Ovary (tissue), 9 donors: Measurements from ENCODE around the gene FBXW7. TPM values are rescaled to one million over a fixed set of nuclear protein-coding genes. Genes with fewer than 3 reads are reported as not detected.

Experiments used
- DNase-seq, 5 donors: peaks; one replicate each; pipeline ENCODE4 v3.0.0-alpha.2; 2019 to 2020
- H3K27ac ChIP-seq, 2 donors: fragments of 200-600 bp; one replicate each; pipeline versions ENCODE4 v1.5.1 to v1.8.0; 2019 to 2022
- H3K27me3 ChIP-seq: fragments of 200-600 bp; one replicate; pipeline ENCODE4 v1.8.0; 2022
- H3K36me3 ChIP-seq: fragments of 200-600 bp; sonication (generic); one replicate; pipeline ENCODE4 v1.5.1; 2019
- H3K4me1 ChIP-seq: one replicate; pipeline ENCODE4 v1.8.1; 2013; ENCODE audit warnings: mild to moderate bottlenecking, moderate library complexity; ENCODE audit not compliant: insufficient read depth
- H3K4me3 ChIP-seq: fragments of 200-600 bp; sonication (generic); one replicate; pipeline ENCODE4 v1.5.1; 2017
- H3K9me3 ChIP-seq, 2 donors: fragments of 200-600 bp in 1 of 2; sonication (generic) in 1 of 2; one replicate each; pipeline versions ENCODE4 v1.5.1 to v1.8.1; 2013 to 2019; ENCODE audit warnings: mild to moderate bottlenecking in 1 of 2, moderate library complexity in 1 of 2
- CTCF ChIP-seq, 3 donors: fragments of 450-650 bp in 2 of 3; fragments of 200-600 bp in 1 of 3; IDR thresholded peaks; one replicate each; pipeline versions ENCODE4 v1.5.1 to v1.8.0; 2016 to 2022; ENCODE audit warnings: antibody characterized with exemption in 3 of 3, mild to moderate bottlenecking in 1 of 3
- EP300 ChIP-seq: sonication (generic); formaldehyde crosslinking; IDR thresholded peaks from one replicate; pipeline ENCODE4 v1.6.1; 2017; ENCODE audit warnings: antibody characterized with exemption
- POLR2A ChIP-seq: fragments of 450-650 bp; IDR thresholded peaks from one replicate; pipeline ENCODE4 v1.6.1; 2017; ENCODE audit warnings: antibody characterized with exemption, mild to moderate bottlenecking, moderate library complexity
- WGBS, 3 donors: extraction: QIAGEN DNeasy Blood & Tissue Kit in 1 of 3; methylation state at CpG; one replicate each; pipeline versions ENCODE4 v1.1.5 to v1.1.7; 2013 to 2017; 5-methylcytosine and 5-hydroxymethylcytosine counted together
- intact Hi-C, 4 donors: fragments of 100-400 bp; cut with DNase I; formaldehyde crosslinking; loops; one replicate each; pipeline versions ENCODE4 v1.11.0 to v1.15.1; 2022 to 2023
- polyA plus RNA-seq, 2 donors: library from polyadenylated mRNA; stranded (reverse); fragments of 200-250 nt in 1 of 2; fragments of 350-450 nt in 1 of 2; fragmentation: Illumina TruSeq in 1 of 2; extraction: RNeasy Lipid Tissue Mini Kit (QIAGEN cat#74804) in 1 of 2; gene quantifications; one replicate each; pipeline ENCODE4 v1.2.3, GENCODE V29; 2013 to 2014
- total RNA-seq, 7 donors: library from RNA; depleted of rRNA in 2 of 7; stranded (reverse); fragments of >200 nt in 2 of 7; fragmentation: NEBNext Ultra II Directional in 3 of 7; extraction: Animal tissue kit (Norgen Biotek cat#: 25700) in 3 of 7; gene quantifications; one replicate each; pipeline versions ENCODE4 v1.1.0 to v1.2.4, GENCODE V29; 2016 to 2023
- donor health status: DM: no; HTN: no; CAD: no; lungs with moderate emphysema.
- donor health status: DM: no; HTN: no; CAD: no.
- donor health status: Bipolar disorder and iron deficiency.
- donor health status: DM: yes; HTN: yes; CAD: no.
- donor health status: DM: no; HTN: no; CAD: no.
- donor health status: DM: yes; HTN: yes; CAD: no.

FBXW7 gene
- total and polyA plus RNA-seq, 9 donors, result 9.1 to 66.8 (median 42.9) TPM

DNA sequence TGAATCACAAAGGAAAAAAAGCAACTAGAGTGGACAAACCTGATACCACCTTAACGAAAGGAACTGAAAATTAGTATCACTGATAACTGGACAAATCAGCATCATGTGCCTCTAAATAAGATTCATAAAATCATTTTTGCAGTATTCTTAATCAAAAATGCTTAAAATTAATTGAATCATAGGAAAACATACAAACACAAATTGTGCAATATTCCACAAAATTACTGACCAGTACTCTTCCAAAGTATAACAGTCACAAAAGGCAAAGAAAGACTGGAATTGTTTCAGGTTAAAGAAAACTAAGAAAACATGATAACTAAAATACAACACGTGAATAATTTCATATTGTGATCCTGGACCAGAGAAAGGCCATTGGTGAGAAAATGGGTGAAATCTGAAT lies 27.1 kb downstream of the FBXW7 start:
- H3K4me3 ChIP-seq, result no peak overlapping the region
- no peak for DNase-seq
- H3K9me3 ChIP-seq, result no peaks in the 10 kb centered on the region
- TF ChIP-seq EP300 (no peak), POLR2A (no peak), CTCF (IDR thresholded peaks at IDR 0.05) (no peak)
- no peaks in the 10 kb centered on the region for H3K27me3 ChIP-seq
- H3K4me1 ChIP-seq, result no peaks in the 10 kb centered on the region
- intact Hi-C loops, result loop anchor here in 2 of 4 donors (10.0 kb wide), 1 partner anchor 126 kb away; no protein-coding TSS in a partner anchor
- no peak overlapping the region for H3K27ac ChIP-seq
- 65 to 75% (median 72%) methylated on average over 2 of the region's 2 CpGs for WGBS, 3 donors
- H3K36me3 ChIP-seq, result no peaks in the 10 kb centered on the region

GRCh38 chr4:152508386-152508785 lies 27.5 kb downstream of the FBXW7 start:
- no peak overlapping the region for H3K4me3 ChIP-seq
- WGBS, 3 donors, result 93 to 95% (median 94%) methylated on average over 4 of the region's 4 CpGs
- no peaks in the 10 kb centered on the region for H3K4me1 ChIP-seq
- H3K9me3 ChIP-seq, result no peaks in the 10 kb centered on the region
- intact Hi-C loops, result loop anchor here in 2 of 4 donors (10.0 kb wide), 1 partner anchor 126 kb away; no protein-coding TSS in a partner anchor
- DNase-seq, result no peak
- no peaks in the 10 kb centered on the region for H3K27me3 ChIP-seq
- no peak overlapping the region for H3K27ac ChIP-seq
- no peaks in the 10 kb centered on the region for H3K36me3 ChIP-seq
- no peak for TF ChIP-seq EP300
- no peak for TF ChIP-seq POLR2A
- no peak for TF ChIP-seq CTCF (IDR thresholded peaks at IDR 0.05)

DNA sequence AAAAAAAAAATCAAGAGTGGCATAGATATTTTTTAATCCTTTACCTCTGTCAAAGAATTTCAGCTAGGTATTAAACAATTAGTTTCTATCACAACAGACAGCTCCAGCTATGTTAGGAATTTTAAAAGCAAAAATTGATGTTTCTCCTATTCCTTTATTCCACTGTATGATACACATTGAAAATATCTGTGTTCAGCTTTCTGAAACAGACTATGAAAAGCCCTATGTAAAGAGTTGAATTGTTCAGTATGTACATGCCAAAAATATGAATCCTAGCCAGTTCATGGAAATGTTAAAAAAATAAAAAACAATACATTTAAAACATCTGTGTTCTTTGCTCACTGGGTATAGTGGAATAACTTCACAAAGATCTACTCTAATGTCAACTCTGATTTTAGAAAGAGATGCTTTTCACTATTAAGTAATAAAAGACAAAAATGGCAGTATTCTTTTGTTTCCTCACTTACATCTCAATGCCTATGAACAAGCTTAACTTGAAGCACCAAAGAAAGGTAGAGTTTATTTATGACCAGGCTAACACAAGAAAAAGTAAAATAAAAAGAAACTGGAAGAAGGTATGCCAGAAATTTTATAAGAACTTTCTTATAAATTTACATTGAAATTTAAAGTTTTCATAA lies 32.1 kb downstream of the FBXW7 start:
- TF ChIP-seq CTCF (IDR thresholded peaks at IDR 0.05) (no peak), EP300 (no peak), POLR2A (no peak)
- Histone ChIP-seq H3K27ac (no peak overlapping the region), H3K36me3 (no peaks in the 10 kb centered on the region), H3K4me3 (no peak overlapping the region), H3K4me1 (no peaks in the 10 kb centered on the region), H3K9me3 (no peaks in the 10 kb centered on the region), H3K27me3 (no peaks in the 10 kb centered on the region)
- DNase-seq, result no peak
- intact Hi-C loops, result loop anchor here in 2 of 4 donors (10.0 kb wide), 1 partner anchor 131 kb away; no protein-coding TSS in a partner anchor

- Histone ChIP-seq H3K36me3 (no peaks in the 10 kb centered on the region), H3K27me3 (no peaks in the 10 kb centered on the region), H3K27ac (no peak overlapping the region), H3K9me3 (no peaks in the 10 kb centered on the region), H3K4me1 (no peaks in the 10 kb centered on the region), H3K4me3 (no peak overlapping the region)
- no peak for TF ChIP-seq POLR2A
- TF ChIP-seq EP300, result no peak
- TF ChIP-seq CTCF (IDR thresholded peaks at IDR 0.05), result no peak
- intact Hi-C loops, result loop anchor here in 2 of 4 donors (10.0 kb wide), 1 partner anchor 133 kb away; no protein-coding TSS in a partner anchor
- no peak for DNase-seq
- 95 to 97% (median 96%) methylated on average over 3 of the region's 3 CpGs for WGBS, 3 donors
Measured at GRCh38 chr4:152501846-152502536, 33.9 kb downstream of the FBXW7 start.
